A375 (cell line): ENCODE results near the gene HSD17B10. TPM values are rescaled to one million over a fixed set of nuclear protein-coding genes. Genes with fewer than 3 reads are reported as not detected.

Source experiments
- small RNA-seq: library from RNA; depleted of rRNA; stranded (forward); fragments of <200 nt; gene quantifications from one replicate; pipeline ENCODE3, GENCODE V24; 2014
- total RNA-seq: library from RNA; depleted of rRNA; stranded (reverse); fragments of >200 nt; shearing (Covaris generic); gene quantifications from 2 replicates; pipeline ENCODE4 v1.2.3, GENCODE V29; 2014; rRNA removed

HSD17B10 gene
- total RNA-seq, result 140 and 153 TPM in 2 replicates

GRCh38 chrX:53433651-53434639 lies at the start of gene HSD17B10:
Gene HSD17B10 (minus strand): TSS chrX:53434370. CDS start chrX:53434345, 25 bp downstream.

GRCh38 chrX:53422861-53423306 lies 11.3 kb downstream of the HSD17B10 start, which contains the start of gene RIBC1:
Gene RIBC1 (plus strand): TSS chrX:53422873. CDS start chrX:53426277, 3,404 bp downstream.

GRCh38 chrX:53422086-53422860 lies 11.9 kb downstream of the HSD17B10 start, which contains the start of gene SMC1A:
Gene SMC1A (minus strand): TSS chrX:53422654. CDS start chrX:53422600, 54 bp downstream.

Small RNA genes lying within 50 kb of the gene (small RNA-seq; reads per million reads assigned to genes)
- gene MIR6857 (not detected), gene VTRNA3-1P (not detected)

Other genes starting within 250 kb of the HSD17B10 start
- 115 and 129 TPM in 2 replicates for gene KDM5C, start 209.2 kb downstream of the HSD17B10 start, total RNA-seq
- gene IQSEC2, start 152.8 kb downstream of the HSD17B10 start, total RNA-seq, result 7.6 and 11.2 TPM in 2 replicates
- gene SMC1A, start 11.7 kb downstream of the HSD17B10 start, total RNA-seq, result 49.6 and 57.3 TPM in 2 replicates
- gene RIBC1, start 11.5 kb downstream of the HSD17B10 start, total RNA-seq, result 1.4 and 3.1 TPM in 2 replicates